Adrenal gland (tissue), 12 donors: ENCODE data around the gene PRR16. TPM values are rescaled to one million over a fixed set of nuclear protein-coding genes. Genes with fewer than 3 reads are reported as not detected.

Experiments used
- DNase-seq, 7 donors: peaks; one replicate each; pipeline ENCODE4 v3.0.0-alpha.2; 2019 to 2020
- H3K27ac ChIP-seq, 5 donors: fragments of 200-600 bp; sonication (generic) in 4 of 5; 1 replicate in 3 of 5; 2 replicates in 2 of 5; pipeline versions ENCODE4 v1.5.1 to v1.8.0; 2016 to 2020; ENCODE audit warnings: mild to moderate bottlenecking in 1 of 5
- H3K27me3 ChIP-seq: fragments of 200-600 bp; 2 replicates; pipeline ENCODE4 v1.8.0; 2021
- H3K36me3 ChIP-seq, 2 donors: fragments of 200-600 bp; replicated peaks in 1 of 2; 1 replicate in 1 of 2; 2 replicates in 1 of 2; pipeline versions ENCODE4 v1.5.1 to v1.8.0; 2018 to 2022
- H3K4me1 ChIP-seq, 2 donors: fragments of 200-600 bp; replicated peaks in 1 of 2; 1 replicate in 1 of 2; 2 replicates in 1 of 2; pipeline versions ENCODE4 v1.5.1 to v1.8.0; 2018 to 2021
- H3K4me3 ChIP-seq, 4 donors: fragments of 200-600 bp; sonication (generic) in 3 of 4; one replicate each; pipeline ENCODE4 v1.5.1; 2016 to 2018
- H3K9me3 ChIP-seq, 3 donors: fragments of 200-600 bp; sonication (generic) in 1 of 3; replicated peaks in 1 of 3; 1 replicate in 2 of 3; 2 replicates in 1 of 3; pipeline versions ENCODE4 v1.5.1 to v1.8.0; 2016 to 2021
- POLR2A ChIP-seq, 2 donors: fragments of 450-650 bp; IDR thresholded peaks; one replicate each; pipeline ENCODE4 v1.6.1; 2017; ENCODE audit warnings: antibody characterized with exemption in 2 of 2, mild to moderate bottlenecking in 2 of 2, moderate library complexity in 1 of 2
- WGBS, 4 donors: extraction: QIAGEN DNeasy Blood & Tissue Kit in 2 of 4; methylation state at CpG; one replicate each; pipeline versions ENCODE4 v1.1.5 to v1.1.7; 2013 to 2017; 5-methylcytosine and 5-hydroxymethylcytosine counted together
- intact Hi-C, 2 donors: fragments of 100-400 bp; cut with DNase I; formaldehyde crosslinking; loops; one replicate each; pipeline versions ENCODE4 v1.14.1 to v1.15.0; 2022 to 2023
- polyA plus RNA-seq, 3 donors: library from polyadenylated mRNA; stranded (reverse); fragments of 200-250 nt in 2 of 3; fragments of 350-450 nt in 1 of 3; fragmentation: Illumina TruSeq in 1 of 3; extraction: RNeasy Lipid Tissue Mini Kit (QIAGEN cat#74804) in 1 of 3; gene quantifications; one replicate each; pipeline ENCODE4 v1.2.3, GENCODE V29; 2013 to 2014
- total RNA-seq, 9 donors: library from RNA; depleted of rRNA in 4 of 9; stranded (reverse); fragments of >200 nt in 4 of 9; fragments of 120-200 nt in 1 of 9; fragmentation: NEBNext Ultra II Directional in 1 of 9; extraction: Animal tissue kit (Norgen Biotek cat#: 25700) in 1 of 9; gene quantifications; one replicate each; pipeline versions ENCODE4 v1.1.0 to v1.2.4, GENCODE V29; 2013 to 2023
- TF ChIP-seq, protein P1 (sequence below), 6 experiments: fragments of 450-650 bp in 4 of 6; fragments of 200-600 bp in 2 of 6; sonication (generic) in 1 of 6; IDR thresholded peaks; 1 replicate in 5 of 6; 2 replicates in 1 of 6; pipeline versions ENCODE4 v1.5.1 to v1.8.0; 2016 to 2021; ENCODE audit warnings: antibody characterized with exemption in 6 of 6, mild to moderate bottlenecking in 2 of 6, moderate library complexity in 1 of 6
- donor health status: healthy with polysubstance abuse.
- donor health status: Bipolar disorder and iron deficiency.
- donor health status: DM: yes; HTN: yes; CAD: no.
- donor health status: DM: no; HTN: no; CAD: no.
- donor health status: DM: no; HTN: no; CAD: no.
- donor health status: DM: yes; HTN: yes; CAD: no.

PRR16 gene
- total and polyA plus RNA-seq, 12 donors = 0.17 to 22.6 (median 3.0) TPM

DNA sequence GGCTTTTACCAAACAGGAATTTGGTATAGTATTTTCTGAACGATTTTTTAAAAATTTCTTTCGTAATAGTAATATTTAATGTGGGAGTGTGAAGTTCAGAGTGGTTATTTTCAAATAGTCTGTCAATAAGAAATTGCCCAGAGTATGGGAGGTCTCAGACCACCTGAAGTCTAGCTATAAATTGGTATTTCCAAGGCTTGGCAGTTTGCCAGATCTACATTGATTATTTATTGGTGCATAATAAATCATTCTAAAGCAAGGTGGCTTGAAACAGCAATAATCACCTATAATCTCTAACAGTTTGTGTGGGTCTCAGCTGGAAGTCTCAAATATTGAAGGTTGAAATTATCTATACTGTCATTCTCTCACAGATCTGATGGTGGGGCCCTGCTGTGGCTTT, 118.5 kb downstream of the PRR16 start:
- intact Hi-C loops = no loop called here
- H3K27me3 ChIP-seq = no peaks in the 10 kb centered on the region
- peaks cover 0 to 4% (median 0%) of the 10 kb centered on the region in 3 donors for H3K9me3 ChIP-seq
- 23 to 50% (median 43%) methylated on average over 2 of the region's 2 CpGs for WGBS, 4 donors
- H3K27ac ChIP-seq = no peak overlapping the region
- H3K4me3 ChIP-seq = no peak overlapping the region
- DNase-seq = no peak
- H3K36me3 ChIP-seq = no peaks in the 10 kb centered on the region
- TF ChIP-seq, protein P1, sequence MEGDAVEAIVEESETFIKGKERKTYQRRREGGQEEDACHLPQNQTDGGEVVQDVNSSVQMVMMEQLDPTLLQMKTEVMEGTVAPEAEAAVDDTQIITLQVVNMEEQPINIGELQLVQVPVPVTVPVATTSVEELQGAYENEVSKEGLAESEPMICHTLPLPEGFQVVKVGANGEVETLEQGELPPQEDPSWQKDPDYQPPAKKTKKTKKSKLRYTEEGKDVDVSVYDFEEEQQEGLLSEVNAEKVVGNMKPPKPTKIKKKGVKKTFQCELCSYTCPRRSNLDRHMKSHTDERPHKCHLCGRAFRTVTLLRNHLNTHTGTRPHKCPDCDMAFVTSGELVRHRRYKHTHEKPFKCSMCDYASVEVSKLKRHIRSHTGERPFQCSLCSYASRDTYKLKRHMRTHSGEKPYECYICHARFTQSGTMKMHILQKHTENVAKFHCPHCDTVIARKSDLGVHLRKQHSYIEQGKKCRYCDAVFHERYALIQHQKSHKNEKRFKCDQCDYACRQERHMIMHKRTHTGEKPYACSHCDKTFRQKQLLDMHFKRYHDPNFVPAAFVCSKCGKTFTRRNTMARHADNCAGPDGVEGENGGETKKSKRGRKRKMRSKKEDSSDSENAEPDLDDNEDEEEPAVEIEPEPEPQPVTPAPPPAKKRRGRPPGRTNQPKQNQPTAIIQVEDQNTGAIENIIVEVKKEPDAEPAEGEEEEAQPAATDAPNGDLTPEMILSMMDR (IDR thresholded peaks at IDR 0.05) = no peak
- no peak for TF ChIP-seq POLR2A (IDR thresholded peaks at IDR 0.05)
- H3K4me1 ChIP-seq = no peaks in the 10 kb centered on the region

DNA sequence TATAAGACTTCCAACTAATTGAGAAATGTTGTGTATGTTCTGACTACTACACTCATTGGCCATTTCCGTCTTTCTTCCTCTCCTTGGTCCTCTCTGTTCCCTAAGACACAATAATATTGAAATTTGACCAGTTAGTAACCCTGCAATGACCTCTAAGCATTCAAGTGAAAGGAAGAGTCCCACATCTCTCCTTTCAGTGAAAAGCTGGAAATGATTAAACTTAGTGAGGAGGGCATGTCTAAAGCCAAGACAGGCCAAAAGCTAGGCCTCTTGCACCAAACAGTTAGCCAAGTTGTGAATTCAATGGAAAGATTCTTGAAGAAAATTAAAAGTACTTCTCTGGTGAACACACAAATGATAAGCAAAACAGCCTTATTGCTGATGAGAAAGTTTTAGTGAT, 122.5 kb downstream of the PRR16 start:
- intact Hi-C loops = no loop called here

DNA sequence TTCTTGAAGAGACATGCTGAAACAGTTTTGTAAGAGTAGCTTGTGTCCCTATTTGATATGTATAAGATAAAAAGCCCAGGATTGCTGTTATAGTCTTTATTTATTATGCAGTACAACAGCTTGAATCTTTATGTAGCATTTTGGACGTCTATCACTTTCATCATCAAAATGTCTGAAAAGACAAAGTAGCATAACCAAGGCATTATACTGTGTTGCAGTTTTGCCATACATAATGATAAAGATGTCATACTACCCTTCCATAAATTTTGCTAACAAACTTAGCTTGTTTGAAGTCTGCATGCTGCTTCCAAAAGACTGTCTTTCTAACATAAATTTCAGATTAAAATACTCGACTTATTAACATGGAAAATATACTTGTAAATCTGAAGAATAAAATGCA, 127.8 kb downstream of the PRR16 start:
- H3K36me3 ChIP-seq = no peaks in the 10 kb centered on the region
- no peaks in the 10 kb centered on the region for H3K27me3 ChIP-seq
- no peak overlapping the region for H3K27ac ChIP-seq
- intact Hi-C loops = no loop called here
- no peak overlapping the region for H3K4me3 ChIP-seq
- TF ChIP-seq, protein P1 (IDR thresholded peaks at IDR 0.05) = no peak
- no peak for TF ChIP-seq POLR2A (IDR thresholded peaks at IDR 0.05)
- 24 to 32% (median 27%) methylated on average over 2 of the region's 2 CpGs for WGBS, 4 donors
- no peaks in the 10 kb centered on the region for H3K9me3 ChIP-seq
- no peaks in the 10 kb centered on the region for H3K4me1 ChIP-seq
- no peak for DNase-seq

More for the DNA sequence above, 122.5 kb downstream of the PRR16 start:
- no peak for DNase-seq
- Histone ChIP-seq H3K36me3 (no peaks in the 10 kb centered on the region), H3K9me3 (peaks cover 0 to 4% (median 0%) of the 10 kb centered on the region in 3 donors), H3K27me3 (no peaks in the 10 kb centered on the region), H3K4me3 (no peak overlapping the region), H3K27ac (no peak overlapping the region), H3K4me1 (no peaks in the 10 kb centered on the region)
- TF ChIP-seq POLR2A (IDR thresholded peaks at IDR 0.05) = no peak
- TF ChIP-seq, protein P1 (IDR thresholded peaks at IDR 0.05) = no peak
- 52 to 75% (median 73%) methylated on average over 1 of the region's 1 CpG for WGBS, 4 donors

DNA sequence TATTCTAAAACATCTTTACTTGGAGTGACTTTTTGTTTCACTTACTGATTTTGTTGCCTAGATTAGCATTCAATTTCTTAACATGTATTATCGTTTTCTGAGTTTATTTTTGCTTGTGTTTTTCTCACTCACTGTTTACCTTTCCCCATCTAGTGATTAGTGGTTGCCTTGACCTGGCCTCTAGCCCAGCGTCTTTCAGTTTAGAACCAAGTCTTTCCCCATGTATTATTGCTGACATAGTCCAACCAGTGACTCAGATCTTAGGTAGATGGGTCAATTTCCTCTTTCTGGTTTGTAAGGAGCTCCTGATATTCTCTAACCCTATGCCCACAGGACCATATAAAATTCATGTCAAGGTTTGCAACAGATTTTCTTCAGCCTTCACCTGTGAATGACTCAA, 135.5 kb downstream of the PRR16 start:
- 18 to 36% (median 25%) methylated on average over 2 of the region's 2 CpGs for WGBS, 4 donors
- H3K4me3 ChIP-seq = no peak overlapping the region
- intact Hi-C loops = no loop called here
- H3K27me3 ChIP-seq = no peaks in the 10 kb centered on the region
- TF ChIP-seq, protein P1 (IDR thresholded peaks at IDR 0.05) = no peak
- TF ChIP-seq POLR2A (IDR thresholded peaks at IDR 0.05) = no peak
- H3K9me3 ChIP-seq = no peaks in the 10 kb centered on the region
- H3K27ac ChIP-seq = no peak overlapping the region
- DNase-seq = peak in 1 of 7 donors; percentile 2
- no peaks in the 10 kb centered on the region for H3K4me1 ChIP-seq
- H3K36me3 ChIP-seq = no peaks in the 10 kb centered on the region
